CD4-positive, CD25-positive, alpha-beta regulatory T cell (primary cell): ENCODE measurements around the gene FMN2. TPM values are rescaled to one million over a fixed set of nuclear protein-coding genes. Genes with fewer than 3 reads are reported as not detected.

Experiments used
- ATAC-seq, 2 donors: fragments of 150-1000 bp; cut with Tn5 transposase; one replicate each; pipeline ENCODE4 v1.10.0; 2021; ENCODE audit warnings: low read depth in 2 of 2, moderate number of reproducible peaks in 2 of 2, moderate library complexity in 1 of 2
- DNase-seq, 3 donors: peaks; one replicate each; pipeline versions ENCODE4 v3.0.0 to v3.0.0-alpha.2; 2012 to 2022; ENCODE audit warnings: mixed read lengths in 1 of 3
- H3K27ac ChIP-seq: one replicate; pipeline ENCODE4 v1.7.0; 2013; ENCODE audit warnings: mild to moderate bottlenecking, low read length; ENCODE audit not compliant: insufficient read depth, poor library complexity, severe bottlenecking
- H3K27me3 ChIP-seq: one replicate; pipeline ENCODE4 v1.7.0; 2013; ENCODE audit warnings: low read length; ENCODE audit not compliant: control insufficient read depth, insufficient read depth
- H3K36me3 ChIP-seq: one replicate; pipeline ENCODE4 v1.7.0; 2013; ENCODE audit warnings: mild to moderate bottlenecking, low read length, moderate library complexity; ENCODE audit not compliant: control insufficient read depth, insufficient read depth
- H3K4me1 ChIP-seq: 2 replicates; pipeline ENCODE4 v1.7.0; 2013; ENCODE audit warnings: mild to moderate bottlenecking, low read length; ENCODE audit not compliant: insufficient read depth, control insufficient read depth, poor library complexity, severe bottlenecking
- H3K4me3 ChIP-seq: one replicate; pipeline ENCODE4 v1.7.0; 2013; ENCODE audit warnings: low read depth, mild to moderate bottlenecking, low read length, moderate library complexity
- H3K9me3 ChIP-seq, 2 experiments: 1 replicate in 1 of 2; 2 replicates in 1 of 2; pipeline ENCODE4 v1.7.0; 2013; ENCODE audit warnings: low read length in 2 of 2, mild to moderate bottlenecking in 1 of 2, moderate library complexity in 1 of 2; ENCODE audit not compliant: control insufficient read depth in 2 of 2
- H3K27ac Mint-ChIP-seq, 3 donors: one replicate each; pipeline ENCODE4 v1.8.0; 2020 to 2022; ENCODE audit warnings: mild to moderate bottlenecking in 3 of 3, mixed read lengths in 3 of 3, moderate library complexity in 2 of 3
- H3K27me3 Mint-ChIP-seq: one replicate; pipeline ENCODE4 v1.8.0; 2022; ENCODE audit warnings: mild to moderate bottlenecking, mixed read lengths
- H3K36me3 Mint-ChIP-seq: one replicate; pipeline ENCODE4 v1.8.0; 2020; ENCODE audit warnings: mixed read lengths
- H3K4me1 Mint-ChIP-seq, 4 donors: one replicate each; pipeline ENCODE4 v1.8.0; 2020 to 2022; ENCODE audit warnings: mixed read lengths in 4 of 4, mild to moderate bottlenecking in 1 of 4
- H3K4me3 Mint-ChIP-seq, 4 donors: one replicate each; pipeline ENCODE4 v1.8.0; 2020 to 2022; ENCODE audit warnings: mild to moderate bottlenecking in 4 of 4, mixed read lengths in 4 of 4, moderate library complexity in 3 of 4
- H3K9me3 Mint-ChIP-seq, 7 donors: one replicate each; pipeline ENCODE4 v1.8.0; 2020 to 2022; ENCODE audit warnings: mixed read lengths in 7 of 7, mild to moderate bottlenecking in 3 of 7, moderate library complexity in 2 of 7
- polyA plus RNA-seq, 4 donors: library from polyadenylated mRNA; unstranded; fragments of 300-500 nt; fragmentation: Illumina TruSeq; gene quantifications; one replicate each; pipeline ENCODE4 v1.2.3, GENCODE V29; 2021
- total RNA-seq: library from RNA; stranded (reverse); gene quantifications from one replicate; pipeline ENCODE4 v1.2.3, GENCODE V29; 2022

FMN2 gene
- total and polyA plus RNA-seq, 5 donors from 2014 or later, result not detected

GRCh38 chr1:240070188-240070587 is 21.5 kb upstream of the FMN2 start:
- Histone ChIP-seq H3K27ac (no peak overlapping the region), H3K36me3 (no peaks in the 10 kb centered on the region), H3K27me3 (no peaks in the 10 kb centered on the region), H3K9me3 (no peaks in the 10 kb centered on the region), H3K4me3 (no peak overlapping the region), H3K4me1 (no peaks in the 10 kb centered on the region)
- no peak overlapping the region for H3K27ac Mint-ChIP-seq
- no peaks in the 10 kb centered on the region for H3K36me3 Mint-ChIP-seq
- no peak overlapping the region for H3K4me3 Mint-ChIP-seq
- H3K9me3 Mint-ChIP-seq, result peaks cover 0 to 7% (median 2%) of the 10 kb centered on the region in 7 donors
- ATAC-seq (no peak), DNase-seq (no peak)
- no peaks in the 10 kb centered on the region for H3K27me3 Mint-ChIP-seq
- no peaks in the 10 kb centered on the region for H3K4me1 Mint-ChIP-seq

GRCh38 chr1:240073097-240073496 is 18.6 kb upstream of the FMN2 start:
- Histone ChIP-seq H3K9me3 (no peaks in the 10 kb centered on the region), H3K4me1 (no peaks in the 10 kb centered on the region), H3K27ac (no peak overlapping the region), H3K27me3 (no peaks in the 10 kb centered on the region), H3K36me3 (no peaks in the 10 kb centered on the region), H3K4me3 (no peak overlapping the region)
- H3K4me3 Mint-ChIP-seq, result no peak overlapping the region
- DNase-seq (no peak), ATAC-seq (no peak)
- no peaks in the 10 kb centered on the region for H3K4me1 Mint-ChIP-seq
- H3K27me3 Mint-ChIP-seq, result no peaks in the 10 kb centered on the region
- H3K9me3 Mint-ChIP-seq, result peaks cover 0 to 7% (median 2%) of the 10 kb centered on the region in 7 donors
- H3K36me3 Mint-ChIP-seq, result no peaks in the 10 kb centered on the region
- H3K27ac Mint-ChIP-seq, result no peak overlapping the region

- no peak overlapping the region for H3K4me3 ChIP-seq
- no peaks in the 10 kb centered on the region for H3K36me3 ChIP-seq
- no peaks in the 10 kb centered on the region for H3K4me1 ChIP-seq
- DNase-seq (no peak), ATAC-seq (no peak)
- Mint-ChIP-seq H3K4me1 (no peaks in the 10 kb centered on the region), H3K9me3 (peaks cover 0 to 7% (median 4%) of the 10 kb centered on the region in 7 donors), H3K36me3 (no peaks in the 10 kb centered on the region), H3K4me3 (no peak overlapping the region), H3K27ac (no peak overlapping the region), H3K27me3 (no peaks in the 10 kb centered on the region)
- H3K27me3 ChIP-seq, result no peaks in the 10 kb centered on the region
- H3K9me3 ChIP-seq, result no peaks in the 10 kb centered on the region
- H3K27ac ChIP-seq, result no peak overlapping the region
These were observed 17.3 kb upstream of the FMN2 start for GRCh38 chr1:240074422-240074821.

GRCh38 chr1:240074908-240075307 is 16.8 kb upstream of the FMN2 start:
- Mint-ChIP-seq H3K4me1 (no peaks in the 10 kb centered on the region), H3K9me3 (peaks cover 0 to 7% (median 4%) of the 10 kb centered on the region in 7 donors), H3K36me3 (no peaks in the 10 kb centered on the region), H3K27ac (no peak overlapping the region), H3K4me3 (no peak overlapping the region), H3K27me3 (no peaks in the 10 kb centered on the region)
- ATAC-seq, result no peak
- Histone ChIP-seq H3K27ac (no peak overlapping the region), H3K4me1 (no peaks in the 10 kb centered on the region), H3K27me3 (no peaks in the 10 kb centered on the region), H3K36me3 (no peaks in the 10 kb centered on the region), H3K4me3 (no peak overlapping the region), H3K9me3 (no peaks in the 10 kb centered on the region)
- no peak for DNase-seq

- no peak overlapping the region for H3K4me3 Mint-ChIP-seq
- no peak for ATAC-seq
- no peak overlapping the region for H3K27ac Mint-ChIP-seq
These were observed 7.3 kb upstream of the FMN2 start for GRCh38 chr1:240084337-240084736.

GRCh38 chr1:240084749-240085148 is 6.9 kb upstream of the FMN2 start:
- Mint-ChIP-seq H3K36me3 (no peaks in the 10 kb centered on the region), H3K27ac (no peak overlapping the region), H3K4me3 (no peak overlapping the region), H3K4me1 (no peaks in the 10 kb centered on the region), H3K27me3 (peaks cover 10% of the 10 kb centered on the region), H3K9me3 (peaks cover 0 to 17% (median 3%) of the 10 kb centered on the region in 7 donors)
- Histone ChIP-seq H3K4me1 (no peaks in the 10 kb centered on the region), H3K9me3 (no peaks in the 10 kb centered on the region), H3K36me3 (no peaks in the 10 kb centered on the region), H3K4me3 (no peak overlapping the region), H3K27ac (no peak overlapping the region), H3K27me3 (no peaks in the 10 kb centered on the region)
- DNase-seq (no peak), ATAC-seq (no peak)

More at GRCh38 chr1:240084337-240084736, 7.3 kb upstream of the FMN2 start:
- Mint-ChIP-seq H3K9me3 (peaks cover 0 to 17% (median 4%) of the 10 kb centered on the region in 7 donors), H3K27me3 (peaks cover 6% of the 10 kb centered on the region), H3K36me3 (no peaks in the 10 kb centered on the region), H3K4me1 (no peaks in the 10 kb centered on the region)
- H3K27ac ChIP-seq, result no peak overlapping the region
- no peak for DNase-seq
- H3K4me3 ChIP-seq, result no peak overlapping the region
- no peaks in the 10 kb centered on the region for H3K9me3 ChIP-seq
- no peaks in the 10 kb centered on the region for H3K4me1 ChIP-seq
- no peaks in the 10 kb centered on the region for H3K36me3 ChIP-seq
- H3K27me3 ChIP-seq, result no peaks in the 10 kb centered on the region

- no peak overlapping the region for H3K27ac Mint-ChIP-seq
- Histone ChIP-seq H3K9me3 (no peaks in the 10 kb centered on the region), H3K27me3 (peaks cover 4% of the 10 kb centered on the region), H3K4me1 (no peaks in the 10 kb centered on the region), H3K27ac (no peak overlapping the region), H3K4me3 (no peak overlapping the region), H3K36me3 (no peaks in the 10 kb centered on the region)
- no peak overlapping the region for H3K4me3 Mint-ChIP-seq
- ATAC-seq, result no peak
- peaks cover 0 to 3% (median 0%) of the 10 kb centered on the region in 4 donors for H3K4me1 Mint-ChIP-seq
- peaks cover 0 to 11% (median 1%) of the 10 kb centered on the region in 7 donors for H3K9me3 Mint-ChIP-seq
- no peaks in the 10 kb centered on the region for H3K36me3 Mint-ChIP-seq
- H3K27me3 Mint-ChIP-seq, result peaks cover 23% of the 10 kb centered on the region
- no peak for DNase-seq
These were observed 5.0 kb upstream of the FMN2 start for GRCh38 chr1:240086726-240087125.

- Mint-ChIP-seq H3K36me3 (no peaks in the 10 kb centered on the region), H3K27ac (no peak overlapping the region), H3K4me3 (no peak overlapping the region), H3K9me3 (peaks cover 0 to 9% (median 1%) of the 10 kb centered on the region in 7 donors), H3K4me1 (peaks cover 0 to 7% (median 0%) of the 10 kb centered on the region in 4 donors), H3K27me3 (peaks cover 39% of the 10 kb centered on the region)
- Histone ChIP-seq H3K4me1 (no peaks in the 10 kb centered on the region), H3K36me3 (no peaks in the 10 kb centered on the region), H3K27ac (no peak overlapping the region), H3K9me3 (no peaks in the 10 kb centered on the region), H3K27me3 (peaks cover 6% of the 10 kb centered on the region), H3K4me3 (no peak overlapping the region)
- ATAC-seq (no peak), DNase-seq (no peak)
These were observed 1.7 kb upstream of the FMN2 start for GRCh38 chr1:240090014-240090413.
